H1 (cell line): ENCODE results near the gene ERI3. TPM values are rescaled to one million over a fixed set of nuclear protein-coding genes. Genes with fewer than 3 reads are reported as not detected.

Experiments
- CTCF ChIA-PET: fragments of 300-600 bp; sonication (Branson Sonifier 250); formaldehyde crosslinking; loops from one replicate; lab custom pipeline; 2021; ENCODE audit not compliant: partially characterized antibody; lab: Charles Lee
- POLR2A ChIA-PET: fragments of 300-600 bp; sonication (Branson Sonifier 250); formaldehyde crosslinking; loops from one replicate; lab custom pipeline; 2021; ENCODE audit warnings: inconsistent platforms; ENCODE audit not compliant: partially characterized antibody; lab: Charles Lee
- DNase-seq, 2 experiments: peaks; one replicate each; pipeline versions ENCODE4 v3.0.0 to v3.0.0-alpha.2; 2010 to 2022; ENCODE audit warnings: low spot score in 2 of 2, low read depth in 1 of 2, mixed read lengths in 1 of 2
- FAIRE-seq: peaks from 2 replicates; lab custom pipeline; 2011; peaks lifted over from hg19 to GRCh38; lab: Jason Lieb, UNC
- H2AFZ ChIP-seq: 2 replicates; pipeline ENCODE4 v1.8.1; 2012; ENCODE audit warnings: low read length, inconsistent platforms
- H2AK5ac ChIP-seq: 2 replicates; pipeline ENCODE4 v1.6.1; 2013; ENCODE audit warnings: low read depth, low read length
- H2BK120ac ChIP-seq: replicated peaks from 2 replicates; pipeline ENCODE3; 2013; ENCODE audit warnings: low read depth, low read length, inconsistent platforms
- H2BK12ac ChIP-seq: 2 replicates; pipeline ENCODE4 v1.6.1; 2013; ENCODE audit warnings: low read depth, low read length
- H2BK15ac ChIP-seq: 2 replicates; pipeline ENCODE4 v1.6.1; 2013; ENCODE audit warnings: low read length
- H2BK20ac ChIP-seq: 2 replicates; pipeline ENCODE4 v1.6.1; 2013; ENCODE audit warnings: low read length
- H2BK5ac ChIP-seq: 2 replicates; pipeline ENCODE4 v1.6.1; 2013; ENCODE audit warnings: low read depth, low read length
- H3K14ac ChIP-seq: 2 replicates; pipeline ENCODE4 v1.6.1; 2013; ENCODE audit warnings: inconsistent platforms; ENCODE audit not compliant: insufficient read length
- H3K18ac ChIP-seq: 2 replicates; pipeline ENCODE4 v1.6.1; 2013; ENCODE audit warnings: low read length; ENCODE audit errors: extremely low read depth
- H3K23ac ChIP-seq: 2 replicates; pipeline ENCODE4 v1.6.1; 2013; ENCODE audit warnings: inconsistent platforms; ENCODE audit not compliant: insufficient read length
- H3K23me2 ChIP-seq: 2 replicates; pipeline ENCODE4 v1.6.1; 2013; ENCODE audit warnings: low read depth, low read length
- H3K27ac ChIP-seq: 2 replicates; pipeline ENCODE4 v1.6.1; 2011; ENCODE audit warnings: low read depth, low read length, inconsistent platforms
- H3K27me3 ChIP-seq, 4 experiments: replicated peaks in 1 of 4; 1 replicate in 1 of 4; 2 replicates in 3 of 4; pipeline versions ENCODE4 v1.6.1 to v1.8.1; 2011 to 2013; ENCODE audit warnings: low read length in 3 of 4, mild to moderate bottlenecking in 3 of 4, inconsistent platforms in 2 of 4, mixed read lengths in 2 of 4, moderate library complexity in 1 of 4; ENCODE audit not compliant: control insufficient read depth in 3 of 4, insufficient read depth in 3 of 4; ENCODE audit errors: extremely low read depth in 1 of 4
- H3K36me3 ChIP-seq, 4 experiments: 2 replicates each; pipeline versions ENCODE4 v1.6.1 to v1.8.1; 2011 to 2013; ENCODE audit warnings: mild to moderate bottlenecking in 4 of 4, low read length in 3 of 4, moderate library complexity in 2 of 4, control low read depth in 1 of 4, inconsistent platforms in 1 of 4; ENCODE audit not compliant: insufficient read depth in 4 of 4, control insufficient read depth in 2 of 4
- H3K4ac ChIP-seq: replicated peaks from 2 replicates; pipeline ENCODE3; 2013; ENCODE audit warnings: low read length, low read depth, mixed read lengths, inconsistent platforms; ENCODE audit not compliant: insufficient read length
- H3K4me1 ChIP-seq, 4 experiments: replicated peaks in 1 of 4; 1 replicate in 1 of 4; 2 replicates in 3 of 4; pipeline versions ENCODE4 v1.6.1 to v1.8.1; 2011 to 2013; ENCODE audit warnings: low read length in 3 of 4, inconsistent platforms in 2 of 4, mixed read lengths in 1 of 4; ENCODE audit not compliant: insufficient read depth in 4 of 4, control insufficient read depth in 3 of 4
- H3K4me2 ChIP-seq, 2 experiments: 2 replicates each; pipeline versions ENCODE4 v1.6.1 to v1.8.1; 2011 to 2013; ENCODE audit warnings: low read depth in 2 of 2, low read length in 2 of 2, control low read depth in 1 of 2, inconsistent platforms in 1 of 2, mild to moderate bottlenecking in 1 of 2; ENCODE audit not compliant: insufficient read depth in 1 of 2
- H3K4me3 ChIP-seq, 4 experiments: fragments of 200-600, 300-600 bp in 1 of 4; sonication (generic), shearing (Covaris generic), sonication (Bioruptor Twin) in 1 of 4; 2 replicates each; pipeline versions ENCODE4 v1.5.1 to v1.8.1; 2011 to 2016; ENCODE audit warnings: low read length in 4 of 4, low read depth in 3 of 4, control low read depth in 2 of 4, inconsistent platforms in 2 of 4, mild to moderate bottlenecking in 2 of 4, mixed read lengths in 1 of 4, moderate library complexity in 1 of 4; ENCODE audit not compliant: insufficient read depth in 2 of 4; ENCODE audit errors: extremely low read depth in 1 of 4
- H3K56ac ChIP-seq: replicated peaks from 2 replicates; pipeline ENCODE3; 2013; ENCODE audit warnings: low read depth, mild to moderate bottlenecking, mixed read lengths, low read length, inconsistent platforms; ENCODE audit not compliant: insufficient read length
- H3K79me1 ChIP-seq: 2 replicates; pipeline ENCODE4 v1.6.1; 2013; ENCODE audit warnings: low read depth, low read length, control low read depth
- H3K79me2 ChIP-seq, 2 experiments: 2 replicates each; pipeline versions ENCODE4 v1.6.1 to v1.8.1; 2012 to 2013; ENCODE audit warnings: low read length in 2 of 2, mild to moderate bottlenecking in 2 of 2, inconsistent platforms in 1 of 2; ENCODE audit not compliant: insufficient read depth in 2 of 2, control insufficient read depth in 1 of 2
- H3K9ac ChIP-seq, 4 experiments: replicated peaks in 1 of 4; 1 replicate in 1 of 4; 2 replicates in 3 of 4; pipeline versions ENCODE4 v1.6.1 to v1.8.1; 2011 to 2013; ENCODE audit warnings: low read depth in 3 of 4, low read length in 3 of 4, control low read depth in 2 of 4, mild to moderate bottlenecking in 2 of 4, moderate library complexity in 2 of 4, inconsistent platforms in 1 of 4; ENCODE audit errors: extremely low read depth in 1 of 4
- H3K9me3 ChIP-seq, 2 experiments: 2 replicates each; pipeline versions ENCODE4 v1.6.1 to v1.8.1; 2012 to 2013; ENCODE audit warnings: mild to moderate bottlenecking in 2 of 2, moderate library complexity in 2 of 2, control low read depth in 1 of 2, inconsistent platforms in 1 of 2, low read depth in 1 of 2, low read length in 1 of 2, mixed read lengths in 1 of 2; ENCODE audit not compliant: insufficient read depth in 2 of 2
- H4K20me1 ChIP-seq, 2 experiments: replicated peaks in 1 of 2; 2 replicates each; pipeline versions ENCODE3 to v1.8.1; 2011 to 2013; ENCODE audit warnings: inconsistent platforms in 2 of 2, low read length in 2 of 2, mild to moderate bottlenecking in 1 of 2; ENCODE audit not compliant: insufficient read depth in 2 of 2, control insufficient read depth in 1 of 2
- H4K5ac ChIP-seq: 2 replicates; pipeline ENCODE4 v1.6.1; 2013; ENCODE audit warnings: low read length, low read depth, mixed read lengths, inconsistent platforms; ENCODE audit not compliant: insufficient read length
- H4K8ac ChIP-seq: 2 replicates; pipeline ENCODE4 v1.8.0; 2013; ENCODE audit warnings: mild to moderate bottlenecking, moderate library complexity, low read length, inconsistent platforms; ENCODE audit not compliant: insufficient read depth; ENCODE audit errors: extremely low read depth
- H4K91ac ChIP-seq: replicated peaks from 2 replicates; pipeline ENCODE3; 2013; ENCODE audit warnings: low read length, mixed read lengths, inconsistent platforms; ENCODE audit not compliant: insufficient read length
- CHD2 ChIP-seq: IDR thresholded peaks from 2 replicates; pipeline ENCODE4 v1.6.1; 2012; ENCODE audit warnings: low read length, improper control_type of control experiment
- CTBP2 ChIP-seq: IDR thresholded peaks from 2 replicates; pipeline ENCODE4 v1.7.0; 2011; ENCODE audit warnings: borderline replicate concordance, mild to moderate bottlenecking, moderate library complexity, mixed read lengths, low read length; ENCODE audit not compliant: insufficient read depth, insufficient read length
- HDAC2 ChIP-seq, 2 experiments: fragments of 300-600 bp in 1 of 2; sonication (generic) in 1 of 2; IDR thresholded peaks; 2 replicates each; pipeline ENCODE4 v1.6.1; 2011 to 2012; ENCODE audit warnings: low read depth in 2 of 2, low read length in 2 of 2, mild to moderate bottlenecking in 2 of 2, moderate library complexity in 2 of 2, borderline replicate concordance in 1 of 2, inconsistent platforms in 1 of 2
- PHF8 ChIP-seq: fragments of 200-600 bp; sonication (generic); conservative IDR thresholded peaks from 2 replicates; pipeline ENCODE4 v1.7.1; 2012; ENCODE audit warnings: low read depth, mild to moderate bottlenecking, inconsistent platforms, low read length, moderate library complexity
- POLR2AphosphoS5 ChIP-seq: IDR thresholded peaks from 2 replicates; pipeline ENCODE4 v1.6.1; 2011; ENCODE audit warnings: low read depth, low read length
- RNF2 ChIP-seq: fragments of 200-900, 300-1000 bp; sonication (generic); IDR thresholded peaks from 2 replicates; pipeline ENCODE4 v1.7.1; 2016; ENCODE audit warnings: borderline replicate concordance, low read depth, mild to moderate bottlenecking, antibody characterized with exemption, low read length; ENCODE audit not compliant: poor library complexity, severe bottlenecking; ENCODE audit errors: missing control alignments
- SAP30 ChIP-seq: fragments of 300-600 bp; sonication (generic); IDR thresholded peaks from 2 replicates; pipeline ENCODE4 v1.7.1; 2012; ENCODE audit warnings: low read length, moderate library complexity, mild to moderate bottlenecking, inconsistent platforms; ENCODE audit not compliant: insufficient read depth, insufficient replicate concordance
- SP2 ChIP-seq: IDR thresholded peaks from 2 replicates; pipeline ENCODE4 v1.6.1; 2012; ENCODE audit warnings: mild to moderate bottlenecking, low read length, inconsistent platforms
- SP4 ChIP-seq: IDR thresholded peaks from 2 replicates; pipeline ENCODE4 v1.6.1; 2012; ENCODE audit warnings: low read length, inconsistent platforms
- SRF ChIP-seq: IDR thresholded peaks from 2 replicates; pipeline ENCODE4 v1.6.1; 2011; ENCODE audit warnings: mild to moderate bottlenecking, low read depth, low read length, moderate library complexity
- TAF1 ChIP-seq: IDR thresholded peaks from 2 replicates; pipeline ENCODE4 v1.6.1; 2011; ENCODE audit warnings: mild to moderate bottlenecking, low read depth, low read length
- TAF7 ChIP-seq: optimal IDR thresholded peaks from 2 replicates; pipeline ENCODE3; 2011; ENCODE audit warnings: low read depth, mild to moderate bottlenecking, inconsistent platforms, low read length, moderate library complexity, borderline replicate concordance
- TBP ChIP-seq: IDR thresholded peaks from 2 replicates; pipeline ENCODE4 v1.6.1; 2011; ENCODE audit warnings: low read depth, low read length, improper control_type of control experiment
- TCF12 ChIP-seq: IDR thresholded peaks from 2 replicates; pipeline ENCODE4 v1.6.1; 2011; ENCODE audit warnings: low read depth, mild to moderate bottlenecking, low read length
- polyA plus RNA-seq, 7 experiments: library from polyadenylated mRNA; depleted of rRNA in 3 of 7; stranded (reverse) in 5 of 7; unstranded in 2 of 7; fragments of >200 nt in 5 of 7; fragments of 200-250 nt in 2 of 7; gene quantifications; 1 replicate in 5 of 7; 2 replicates in 1 of 7; 4 replicates in 1 of 7; pipeline versions ENCODE4 v1.2.1 to v1.2.3, GENCODE V29; 2011 to 2013; ENCODE audit warnings: missing spikeins in 2 of 7, mixed read lengths in 2 of 7
- total RNA-seq: library from RNA; stranded (reverse); fragmentation: NEBNext Ultra II Directional; extraction: Animal tissue kit (Norgen Biotek cat#: 25700); gene quantifications from 2 replicates; pipeline ENCODE4 v1.2.1, GENCODE V29; 2021

ERI3 gene
- total and polyA plus RNA-seq, 2 of the 8 experiments (the other 6 are each of a cell fraction or from before 2014, with no cell fraction given), result 81.1 to 199 TPM

DNA sequence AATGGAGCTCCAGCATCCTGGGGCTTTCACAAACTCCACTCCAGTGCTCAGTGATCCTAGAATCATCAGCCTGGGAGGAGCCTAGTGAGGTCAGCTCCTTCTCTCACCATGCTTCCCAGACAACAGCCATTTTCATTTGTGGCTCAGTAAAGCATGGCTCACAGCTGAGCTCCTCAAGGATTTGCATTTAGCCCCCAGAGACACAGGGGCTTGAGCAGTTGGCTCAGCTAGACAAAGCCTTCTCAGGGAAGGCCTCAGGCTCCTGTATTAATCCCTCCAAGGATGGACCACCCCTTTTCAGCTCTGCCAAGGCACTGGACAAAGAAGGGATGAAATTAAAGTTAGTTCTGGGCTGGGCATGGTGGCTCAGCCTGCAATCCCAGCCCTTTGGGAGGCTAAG, 39.5 kb downstream of the ERI3 start:
- Histone ChIP-seq H4K8ac (no peak overlapping the region), H3K9ac (no peak overlapping the region), H2BK120ac (no peak overlapping the region), H2BK12ac (no peak overlapping the region), H3K27me3 (peaks cover 0 to 2% (median 0%) of the 10 kb centered on the region in 4 experiments; a peak in 1 of 7 replicates), H3K23me2 (no peaks in the 10 kb centered on the region; the same call in 1 of the 2 replicates), H3K18ac (no peak overlapping the region), H3K23ac (no peak overlapping the region), H3K36me3 (peaks cover 2 to 43% (median 24%) of the 10 kb centered on the region in 4 experiments; a peak in 6 of 8 replicates), H2BK15ac (no peak overlapping the region), H3K27ac (no peak overlapping the region), H2AFZ (no peak overlapping the region), H3K79me2 (no peaks in the 10 kb centered on the region), H3K14ac (no peak overlapping the region), H3K4me1 (peaks cover 7 to 18% (median 15%) of the 10 kb centered on the region in 4 experiments; a peak in 5 of 7 replicates), H2BK20ac (no peak overlapping the region), H3K79me1 (peaks cover 2% of the 10 kb centered on the region; the same call in 1 of the 2 replicates), H3K4me3 (no peak overlapping the region), H3K4me2 (no peak overlapping the region), H4K20me1 (peaks cover 0 to 12% of the 10 kb centered on the region in 2 experiments), H4K5ac (no peak overlapping the region), H2BK5ac (no peak overlapping the region), H3K4ac (no peak overlapping the region), H3K9me3 (no peaks in the 10 kb centered on the region), H4K91ac (no peak overlapping the region), H3K56ac (no peak overlapping the region), H2AK5ac (no peak overlapping the region)
- ChIA-PET POLR2A (interaction anchor here (1.2 kb wide), 1 partner anchor 228 kb away, joined by 3 read pairs; no protein-coding TSS in a partner anchor), CTCF (interaction anchor here (0.6 to 7.0 kb wide), 37 partner anchors 9 to 337 kb away, joined by 3 to 68 read pairs (median 4); partner anchors contain the start of gene ERI3)
- no peak for FAIRE-seq
- DNase-seq, result no peak
- TF ChIP-seq SAP30 (no peak), CTBP2 (no peak), TCF12 (no peak), SRF (no peak), RNF2 (no peak), TAF1 (no peak), POLR2AphosphoS5 (no peak), SP4 (no peak), HDAC2 (IDR thresholded peaks at IDR 0.05; ENCODE audit: borderline replicate concordance in 1 of 2, low read depth in 2 of 2, low read length in 2 of 2) (no peak), TAF7 (no peak), CHD2 (no peak), PHF8 (no peak), TBP (no peak), SP2 (no peak)
